Mesothelial cell of epicardium (in vitro differentiated cells): ENCODE results near the gene SLC44A1. TPM values are rescaled to one million over a fixed set of nuclear protein-coding genes. Genes with fewer than 3 reads are reported as not detected.

Source experiments
- DNase-seq, 2 experiments: peaks; one replicate each; pipeline ENCODE4 v3.0.0; 2021; ENCODE audit warnings: low spot score in 2 of 2; ENCODE audit not compliant: unreplicated experiment in 2 of 2
- H3K27ac Mint-ChIP-seq: 2 replicates; pipeline ENCODE4 v1.8.0; 2021; ENCODE audit warnings: mixed read lengths
- H3K27me3 Mint-ChIP-seq: 2 replicates; pipeline ENCODE4 v1.8.0; 2021; ENCODE audit warnings: low read depth, mixed read lengths
- H3K36me3 Mint-ChIP-seq: 2 replicates; pipeline ENCODE4 v1.8.0; 2021; ENCODE audit warnings: mixed read lengths
- H3K4me1 Mint-ChIP-seq: 2 replicates; pipeline ENCODE4 v1.8.0; 2021; ENCODE audit warnings: mixed read lengths
- H3K4me3 Mint-ChIP-seq: 2 replicates; pipeline ENCODE4 v1.8.0; 2021; ENCODE audit warnings: mild to moderate bottlenecking, moderate library complexity, mixed read lengths
- H3K9me3 Mint-ChIP-seq: 2 replicates; pipeline ENCODE4 v1.8.0; 2021; ENCODE audit warnings: mixed read lengths
- CTCF ChIP-seq: fragments of 200-600 bp; sonication (generic); IDR thresholded peaks from one replicate; pipeline ENCODE4 v1.5.0; 2021; ENCODE audit warnings: antibody characterized with exemption; ENCODE audit not compliant: unreplicated experiment
- total RNA-seq: library from RNA; stranded (reverse); gene quantifications from 3 replicates; pipeline ENCODE4 v1.2.1, GENCODE V29; 2021

The SLC44A1 gene
- total RNA-seq, 1 donor from 2014 or later = 49.0 TPM

- TF ChIP-seq CTCF = no peak
- no peaks in the 10 kb centered on the region for H3K27me3 Mint-ChIP-seq
- peaks cover 4% of the 10 kb centered on the region for H3K9me3 Mint-ChIP-seq
- no peak overlapping the region for H3K27ac Mint-ChIP-seq
- no peak overlapping the region for H3K4me3 Mint-ChIP-seq
- peaks cover 13% of the 10 kb centered on the region for H3K4me1 Mint-ChIP-seq
- no peak for DNase-seq
- H3K36me3 Mint-ChIP-seq = peaks cover 16% of the 10 kb centered on the region
Observed at GRCh38 chr9:105329719-105330062, 85.2 kb downstream of the SLC44A1 start.

GRCh38 chr9:105330201-105330600, 85.8 kb downstream of the SLC44A1 start:
- H3K9me3 Mint-ChIP-seq = no peaks in the 10 kb centered on the region
- no peak overlapping the region for H3K27ac Mint-ChIP-seq
- H3K4me3 Mint-ChIP-seq = no peak overlapping the region

GRCh38 chr9:105330755-105331154, 86.3 kb downstream of the SLC44A1 start:
- Mint-ChIP-seq H3K27me3 (no peaks in the 10 kb centered on the region), H3K27ac (peak overlapping the region; percentile 51), H3K4me1 (peaks cover 13% of the 10 kb centered on the region), H3K4me3 (no peak overlapping the region), H3K36me3 (peaks cover 11% of the 10 kb centered on the region), H3K9me3 (no peaks in the 10 kb centered on the region)
- DNase-seq = no peak
- TF ChIP-seq CTCF = no peak

More at GRCh38 chr9:105330201-105330600, 85.8 kb downstream of the SLC44A1 start:
- no peak for DNase-seq
- Mint-ChIP-seq H3K4me1 (peaks cover 13% of the 10 kb centered on the region), H3K27me3 (no peaks in the 10 kb centered on the region), H3K36me3 (peaks cover 11% of the 10 kb centered on the region)
- no peak for TF ChIP-seq CTCF

GRCh38 chr9:105331160-105331559, 86.7 kb downstream of the SLC44A1 start:
- H3K36me3 Mint-ChIP-seq = peaks cover 11% of the 10 kb centered on the region
- TF ChIP-seq CTCF = no peak
- no peaks in the 10 kb centered on the region for H3K9me3 Mint-ChIP-seq
- no peak overlapping the region for H3K4me3 Mint-ChIP-seq
- H3K27me3 Mint-ChIP-seq = no peaks in the 10 kb centered on the region
- no peak for DNase-seq
- H3K4me1 Mint-ChIP-seq = peaks cover 13% of the 10 kb centered on the region
- no peak overlapping the region for H3K27ac Mint-ChIP-seq

GRCh38 chr9:105331755-105332154, 87.3 kb downstream of the SLC44A1 start:
- Mint-ChIP-seq H3K27ac (no peak overlapping the region), H3K9me3 (no peaks in the 10 kb centered on the region), H3K4me3 (no peak overlapping the region), H3K36me3 (peaks cover 10% of the 10 kb centered on the region), H3K27me3 (no peaks in the 10 kb centered on the region), H3K4me1 (peaks cover 13% of the 10 kb centered on the region)
- TF ChIP-seq CTCF = no peak
- no peak for DNase-seq

- no peak for DNase-seq
- Mint-ChIP-seq H3K27ac (no peak overlapping the region), H3K4me3 (no peak overlapping the region), H3K4me1 (peaks cover 13% of the 10 kb centered on the region), H3K27me3 (no peaks in the 10 kb centered on the region), H3K9me3 (no peaks in the 10 kb centered on the region), H3K36me3 (peaks cover 14% of the 10 kb centered on the region)
- no peak for TF ChIP-seq CTCF
Observed at GRCh38 chr9:105332471-105332870, 88.0 kb downstream of the SLC44A1 start.
